ENCODE data around the gene CACNA2D3. TPM values are rescaled to one million over a fixed set of nuclear protein-coding genes. Genes with fewer than 3 reads are reported as not detected.

CACNA2D3 gene
- total RNA-seq, 1 donor from 2014 or later = 0.70 TPM

GRCh38 chr3:54213907-54214306, 91.6 kb downstream of the CACNA2D3 start:
- Histone ChIP-seq H3K4me2 (ENCODE audit: low read length) (no peak overlapping the region), H3K27ac (ENCODE audit: low read depth, low read length) (no peak overlapping the region), H3K79me2 (ENCODE audit: insufficient read depth, low read length) (no peaks in the 10 kb centered on the region), H4K20me1 (ENCODE audit: insufficient read depth, low read length) (no peaks in the 10 kb centered on the region), H3K4me3 (ENCODE audit: insufficient read depth, low read depth, low read length) (no peak overlapping the region), H3K36me3 (ENCODE audit: insufficient read depth, low read length) (no peaks in the 10 kb centered on the region), H2AFZ (ENCODE audit: low read depth, low read length) (no peak overlapping the region), H3K27me3 (ENCODE audit: insufficient read depth, low read length) (no peaks in the 10 kb centered on the region), H3K9me3 (ENCODE audit: insufficient read depth, low read depth, low read length) (peaks cover 3% of the 10 kb centered on the region), H3K9ac (ENCODE audit: low read length) (no peak overlapping the region), H3K4me1 (ENCODE audit: insufficient read depth, low read length) (no peaks in the 10 kb centered on the region)
- H3K9me3 Mint-ChIP-seq (ENCODE audit: unreplicated experiment) = peaks cover 10% of the 10 kb centered on the region
- H3K4me1 Mint-ChIP-seq (ENCODE audit: low read depth, unreplicated experiment) = peaks cover 2% of the 10 kb centered on the region
- DNase-seq (ENCODE audit: low read depth) (no peak), FAIRE-seq (no peak)
- no peak overlapping the region for H3K4me3 Mint-ChIP-seq (ENCODE audit: unreplicated experiment)
- TF ChIP-seq EZH2 (IDR thresholded peaks at IDR 0.05; ENCODE audit: insufficient read depth, low read length) (no peak), CTCF (IDR thresholded peaks at IDR 0.05; ENCODE audit: insufficient read depth, low read depth, low read length) (no peak)
- H3K27me3 Mint-ChIP-seq (ENCODE audit: low read depth, unreplicated experiment) = no peaks in the 10 kb centered on the region
- no peak overlapping the region for H3K27ac Mint-ChIP-seq (ENCODE audit: unreplicated experiment)
- no peaks in the 10 kb centered on the region for H3K36me3 Mint-ChIP-seq (ENCODE audit: low read depth, unreplicated experiment)

GRCh38 chr3:54214845-54215244, 92.5 kb downstream of the CACNA2D3 start:
- Histone ChIP-seq H3K4me1 (ENCODE audit: insufficient read depth, low read length) (no peaks in the 10 kb centered on the region), H3K36me3 (ENCODE audit: insufficient read depth, low read length) (no peaks in the 10 kb centered on the region), H2AFZ (ENCODE audit: low read depth, low read length) (no peak overlapping the region), H3K27ac (ENCODE audit: low read depth, low read length) (no peak overlapping the region), H3K4me2 (ENCODE audit: low read length) (no peak overlapping the region), H4K20me1 (ENCODE audit: insufficient read depth, low read length) (no peaks in the 10 kb centered on the region), H3K4me3 (ENCODE audit: insufficient read depth, low read depth, low read length) (no peak overlapping the region), H3K9me3 (ENCODE audit: insufficient read depth, low read depth, low read length) (peaks cover 3% of the 10 kb centered on the region), H3K9ac (ENCODE audit: low read length) (no peak overlapping the region), H3K27me3 (ENCODE audit: insufficient read depth, low read length) (no peaks in the 10 kb centered on the region), H3K79me2 (ENCODE audit: insufficient read depth, low read length) (no peaks in the 10 kb centered on the region)
- no peak for FAIRE-seq
- TF ChIP-seq CTCF (IDR thresholded peaks at IDR 0.05; ENCODE audit: insufficient read depth, low read depth, low read length) (no peak), EZH2 (IDR thresholded peaks at IDR 0.05; ENCODE audit: insufficient read depth, low read length) (no peak)
- Mint-ChIP-seq H3K36me3 (ENCODE audit: low read depth, unreplicated experiment) (no peaks in the 10 kb centered on the region), H3K9me3 (ENCODE audit: unreplicated experiment) (peaks cover 10% of the 10 kb centered on the region), H3K4me3 (ENCODE audit: unreplicated experiment) (no peak overlapping the region), H3K27ac (ENCODE audit: unreplicated experiment) (no peak overlapping the region), H3K27me3 (ENCODE audit: low read depth, unreplicated experiment) (no peaks in the 10 kb centered on the region), H3K4me1 (ENCODE audit: low read depth, unreplicated experiment) (peaks cover 2% of the 10 kb centered on the region)
- no peak for DNase-seq (ENCODE audit: low read depth)

GRCh38 chr3:54215521-54215920, 93.2 kb downstream of the CACNA2D3 start:
- H3K36me3 Mint-ChIP-seq (ENCODE audit: low read depth, unreplicated experiment) = no peaks in the 10 kb centered on the region
- H3K27me3 Mint-ChIP-seq (ENCODE audit: low read depth, unreplicated experiment) = peaks cover under 1% of the 10 kb centered on the region
- Histone ChIP-seq H3K4me1 (ENCODE audit: insufficient read depth, low read length) (no peaks in the 10 kb centered on the region), H3K4me2 (ENCODE audit: low read length) (no peak overlapping the region), H3K9ac (ENCODE audit: low read length) (no peak overlapping the region), H3K79me2 (ENCODE audit: insufficient read depth, low read length) (no peaks in the 10 kb centered on the region), H3K36me3 (ENCODE audit: insufficient read depth, low read length) (no peaks in the 10 kb centered on the region), H3K27ac (ENCODE audit: low read depth, low read length) (no peak overlapping the region), H4K20me1 (ENCODE audit: insufficient read depth, low read length) (no peaks in the 10 kb centered on the region), H3K9me3 (ENCODE audit: insufficient read depth, low read depth, low read length) (peaks cover 3% of the 10 kb centered on the region), H2AFZ (ENCODE audit: low read depth, low read length) (no peak overlapping the region), H3K27me3 (ENCODE audit: insufficient read depth, low read length) (no peaks in the 10 kb centered on the region), H3K4me3 (ENCODE audit: insufficient read depth, low read depth, low read length) (no peak overlapping the region)
- DNase-seq (ENCODE audit: low read depth) (no peak), FAIRE-seq (no peak)
- peaks cover 10% of the 10 kb centered on the region for H3K9me3 Mint-ChIP-seq (ENCODE audit: unreplicated experiment)
- H3K4me1 Mint-ChIP-seq (ENCODE audit: low read depth, unreplicated experiment) = peaks cover 2% of the 10 kb centered on the region
- no peak overlapping the region for H3K27ac Mint-ChIP-seq (ENCODE audit: unreplicated experiment)
- TF ChIP-seq CTCF (IDR thresholded peaks at IDR 0.05; ENCODE audit: insufficient read depth, low read depth, low read length) (no peak), EZH2 (IDR thresholded peaks at IDR 0.05; ENCODE audit: insufficient read depth, low read length) (no peak)
- H3K4me3 Mint-ChIP-seq (ENCODE audit: unreplicated experiment) = no peak overlapping the region
